ENCODE results near the gene AMIGO2. TPM values are rescaled to one million over a fixed set of nuclear protein-coding genes. Genes with fewer than 3 reads are reported as not detected.

AMIGO2 gene
- total RNA-seq, 1 experiment from 2014 or later = 19.3 TPM

DNA sequence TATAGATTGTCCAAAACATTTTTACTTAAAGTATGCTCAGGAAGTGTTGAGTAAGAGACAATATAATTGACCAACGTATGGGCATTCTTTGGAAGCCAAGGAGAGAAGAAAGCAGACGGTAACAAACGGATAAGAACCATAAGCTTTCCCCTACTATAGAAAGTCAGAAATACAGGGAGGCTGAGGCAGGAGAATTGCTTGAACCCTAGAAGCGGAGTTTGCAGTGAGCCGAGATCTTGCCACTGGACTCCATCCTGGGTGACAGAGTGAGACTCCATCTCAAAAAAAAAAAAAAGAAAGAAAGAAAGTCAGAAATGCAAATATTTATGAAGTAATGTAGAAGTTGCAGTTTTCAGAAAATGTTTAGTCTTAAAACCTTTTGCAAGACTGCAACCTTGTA is 51.6 kb downstream of the AMIGO2 start:
- no peak overlapping the region for H3K4me3 ChIP-seq (ENCODE audit: low read length)
- no peak overlapping the region for H3K4me2 ChIP-seq (ENCODE audit: low read length)
- H3K79me2 ChIP-seq (ENCODE audit: low read length) = no peaks in the 10 kb centered on the region
- peaks cover 23% of the 10 kb centered on the region for H3K4me1 ChIP-seq (ENCODE audit: insufficient read depth, low read length)
- no peaks in the 10 kb centered on the region for H3K9me3 ChIP-seq (ENCODE audit: low read length)
- ATAC-seq (no peak), DNase-seq (no peak)
- no TSS peak for BruUV-seq (replicated peaks)
- no peak overlapping the region for H3K9ac ChIP-seq (ENCODE audit: low read length)
- no peaks in the 10 kb centered on the region for H3K27me3 ChIP-seq (ENCODE audit: low read length)
- no peak overlapping the region for H2AFZ ChIP-seq (ENCODE audit: low read length)
- TF ChIP-seq, protein P1, sequence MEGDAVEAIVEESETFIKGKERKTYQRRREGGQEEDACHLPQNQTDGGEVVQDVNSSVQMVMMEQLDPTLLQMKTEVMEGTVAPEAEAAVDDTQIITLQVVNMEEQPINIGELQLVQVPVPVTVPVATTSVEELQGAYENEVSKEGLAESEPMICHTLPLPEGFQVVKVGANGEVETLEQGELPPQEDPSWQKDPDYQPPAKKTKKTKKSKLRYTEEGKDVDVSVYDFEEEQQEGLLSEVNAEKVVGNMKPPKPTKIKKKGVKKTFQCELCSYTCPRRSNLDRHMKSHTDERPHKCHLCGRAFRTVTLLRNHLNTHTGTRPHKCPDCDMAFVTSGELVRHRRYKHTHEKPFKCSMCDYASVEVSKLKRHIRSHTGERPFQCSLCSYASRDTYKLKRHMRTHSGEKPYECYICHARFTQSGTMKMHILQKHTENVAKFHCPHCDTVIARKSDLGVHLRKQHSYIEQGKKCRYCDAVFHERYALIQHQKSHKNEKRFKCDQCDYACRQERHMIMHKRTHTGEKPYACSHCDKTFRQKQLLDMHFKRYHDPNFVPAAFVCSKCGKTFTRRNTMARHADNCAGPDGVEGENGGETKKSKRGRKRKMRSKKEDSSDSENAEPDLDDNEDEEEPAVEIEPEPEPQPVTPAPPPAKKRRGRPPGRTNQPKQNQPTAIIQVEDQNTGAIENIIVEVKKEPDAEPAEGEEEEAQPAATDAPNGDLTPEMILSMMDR (conservative IDR thresholded peaks at IDR 0.05; ENCODE audit: low read depth, low read length) = no peak
- no peak for TF ChIP-seq EZH2phosphoT487 (IDR thresholded peaks at IDR 0.05; ENCODE audit: borderline replicate concordance, low read length)
- no peak for TF ChIP-seq EZH2 (IDR thresholded peaks at IDR 0.05; ENCODE audit: low read length, unreplicated experiment)
- intact Hi-C loops (cut with micrococcal nuclease) = no loop called here
- POLR2A ChIA-PET (ENCODE audit: unreplicated experiment) = no interaction called here
- H4K20me1 ChIP-seq (ENCODE audit: low read length) = no peaks in the 10 kb centered on the region
- no peaks in the 10 kb centered on the region for H3K9me2 ChIP-seq (replicated peaks; ENCODE audit: low read length)
- no peaks in the 10 kb centered on the region for H3K36me3 ChIP-seq (ENCODE audit: low read depth, low read length)
- CTCF ChIA-PET = no interaction called here
- no peaks in the 10 kb centered on the region for H3F3A ChIP-seq (ENCODE audit: low read length, unreplicated experiment)
- H3K27ac ChIP-seq (ENCODE audit: low read length) = no peak overlapping the region

Other genes with a start within 250 kb of the AMIGO2 start
- gene PCED1B, start 338 bp downstream of the AMIGO2 start, total RNA-seq (2014; rRNA removed) = 1.0 TPM in 1 of 2 replicates, not detected in the other

Data from PC-3 (cell line).